ENCODE measurements around the gene BICDL2.

BICDL2 gene

DNA sequence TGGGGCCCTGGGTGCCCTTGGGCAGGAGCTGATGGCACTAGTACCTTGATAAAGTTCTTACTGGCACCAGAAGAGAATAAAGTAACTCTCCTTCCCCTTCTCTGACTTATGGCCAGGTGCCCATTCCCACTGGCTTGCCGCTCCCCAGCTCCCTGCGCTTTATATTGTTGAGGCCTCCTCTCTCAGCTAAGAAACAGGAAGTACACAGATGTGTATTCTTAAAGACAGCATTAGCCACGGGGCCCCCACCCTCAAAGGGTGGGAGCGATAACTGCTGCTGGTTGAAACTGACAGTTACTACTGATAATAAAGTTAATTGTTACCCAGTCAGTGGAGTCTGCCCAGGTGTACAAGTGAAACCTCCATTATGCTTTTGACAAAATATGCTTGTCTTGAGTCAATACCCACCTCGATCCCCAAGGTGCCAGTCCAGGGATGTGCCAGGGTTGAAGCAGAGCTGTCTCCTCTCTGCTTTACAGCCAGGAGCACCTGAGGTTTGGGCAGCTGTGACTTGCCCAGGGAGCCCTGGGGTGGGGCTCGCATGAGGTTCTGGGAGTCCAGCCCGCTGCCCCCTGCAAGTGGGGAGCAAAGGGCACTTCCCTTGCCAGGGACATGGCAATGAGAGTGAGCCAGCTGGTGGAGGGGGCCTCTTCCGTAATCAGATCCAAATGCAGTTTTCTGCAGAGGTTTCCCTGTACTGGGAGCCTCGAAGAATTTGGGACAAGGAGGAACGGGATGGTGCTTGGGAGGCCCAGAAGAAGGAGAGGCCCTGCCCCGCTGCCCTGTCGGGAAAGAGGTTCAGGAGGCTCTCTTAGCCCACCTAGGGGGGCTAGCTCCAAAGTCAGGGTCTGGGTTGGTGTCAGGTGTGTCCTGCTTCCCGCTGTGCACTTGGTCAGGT lies 29.4 kb downstream of the BICDL2 start:
- no peak for DNase-seq

GRCh38 chr16:3004781-3005284 lies 31.9 kb downstream of the BICDL2 start:
- no peak for DNase-seq

- DNase-seq = no peak
Measured at GRCh38 chr16:3004319-3004718, 32.4 kb downstream of the BICDL2 start.

GRCh38 chr16:3003582-3004270 lies 33.0 kb downstream of the BICDL2 start:
- peak; percentile 91 for DNase-seq

- DNase-seq = no peak
Measured at GRCh38 chr16:3001316-3001715, 35.4 kb downstream of the BICDL2 start.

GRCh38 chr16:3000540-3000939 lies 36.2 kb downstream of the BICDL2 start:
- no peak for DNase-seq

DNA sequence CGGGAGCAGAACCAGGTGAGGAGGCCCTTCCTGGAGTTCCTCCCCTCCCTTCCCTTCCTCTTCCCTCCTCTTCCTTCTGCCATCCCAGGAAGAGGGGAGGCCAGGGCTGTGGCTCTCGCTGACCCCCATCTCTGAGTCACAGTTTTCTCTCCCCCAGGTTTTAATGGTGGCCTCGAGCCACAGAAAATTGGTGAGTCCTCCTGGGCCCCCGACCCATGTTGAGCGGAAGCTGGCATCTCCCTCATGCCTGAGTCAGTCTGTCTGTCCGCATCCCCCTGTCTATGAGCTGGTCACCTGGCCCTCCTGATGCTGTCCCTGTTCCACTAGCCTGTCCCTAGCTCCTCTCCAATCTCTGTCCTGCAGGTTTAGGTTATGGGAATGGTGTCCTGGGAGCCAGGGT lies 36.8 kb downstream of the BICDL2 start:
- DNase-seq = no peak

- no peak for DNase-seq
Measured at GRCh38 chr16:2996298-2996697, 40.4 kb downstream of the BICDL2 start.

DNA sequence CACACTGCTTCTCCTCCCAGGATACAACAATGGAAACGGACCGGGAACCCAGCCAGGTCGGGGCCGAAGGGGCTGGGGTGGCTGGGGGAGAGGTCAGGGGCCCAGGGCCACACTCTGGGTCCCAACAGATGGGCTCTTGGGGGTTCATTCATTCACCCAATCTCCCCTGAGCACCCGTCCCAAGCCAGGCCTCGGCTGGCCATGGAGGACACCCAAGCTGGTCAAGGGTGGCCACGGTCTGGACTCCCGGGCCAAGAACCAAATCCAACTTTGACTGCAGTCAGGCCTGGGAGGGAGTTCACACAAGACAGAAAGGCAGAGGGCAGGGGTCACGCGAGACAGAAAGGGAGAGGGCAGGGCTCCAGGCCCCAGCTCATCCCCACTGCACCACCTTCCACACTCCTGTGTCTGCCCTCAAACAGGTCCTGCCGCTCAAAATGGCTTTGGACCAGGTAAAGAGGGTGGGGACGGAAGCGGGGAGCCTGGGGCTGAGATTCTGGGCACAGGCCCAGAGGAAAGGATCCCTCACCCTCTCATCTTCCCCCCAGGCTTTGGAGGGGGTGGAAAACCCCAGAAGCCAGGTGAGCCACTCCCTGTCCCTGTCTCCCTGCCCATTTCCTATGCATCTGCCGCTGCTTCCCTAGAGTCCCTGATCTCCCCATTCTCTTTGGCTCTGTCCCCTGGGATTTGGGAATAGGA lies 44.2 kb downstream of the BICDL2 start:
- DNase-seq = no peak

- DNase-seq = no peak
Measured at GRCh38 chr16:2991566-2992261, 45.0 kb downstream of the BICDL2 start.

DNA sequence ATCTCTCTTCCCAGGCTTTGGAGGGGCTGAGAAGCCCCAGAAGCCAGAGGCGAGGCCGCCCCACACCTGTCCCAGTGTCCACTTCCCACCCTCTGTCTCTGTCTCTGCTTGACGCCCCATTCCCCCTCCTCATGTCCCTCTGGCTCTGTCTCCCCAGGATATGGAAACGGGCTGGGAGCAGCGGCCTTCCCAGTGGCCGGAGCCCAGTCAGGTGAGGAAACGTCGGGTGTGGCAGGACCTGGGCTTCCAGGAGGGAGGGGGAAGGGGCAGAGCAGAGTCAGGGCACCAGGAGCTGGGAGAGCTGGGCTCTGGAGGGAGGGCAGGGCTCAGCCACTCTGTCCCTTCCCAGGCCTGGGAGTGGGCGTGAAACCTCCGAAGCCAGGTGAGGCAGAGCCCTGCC lies 45.9 kb downstream of the BICDL2 start:
- DNase-seq = no peak

DNA sequence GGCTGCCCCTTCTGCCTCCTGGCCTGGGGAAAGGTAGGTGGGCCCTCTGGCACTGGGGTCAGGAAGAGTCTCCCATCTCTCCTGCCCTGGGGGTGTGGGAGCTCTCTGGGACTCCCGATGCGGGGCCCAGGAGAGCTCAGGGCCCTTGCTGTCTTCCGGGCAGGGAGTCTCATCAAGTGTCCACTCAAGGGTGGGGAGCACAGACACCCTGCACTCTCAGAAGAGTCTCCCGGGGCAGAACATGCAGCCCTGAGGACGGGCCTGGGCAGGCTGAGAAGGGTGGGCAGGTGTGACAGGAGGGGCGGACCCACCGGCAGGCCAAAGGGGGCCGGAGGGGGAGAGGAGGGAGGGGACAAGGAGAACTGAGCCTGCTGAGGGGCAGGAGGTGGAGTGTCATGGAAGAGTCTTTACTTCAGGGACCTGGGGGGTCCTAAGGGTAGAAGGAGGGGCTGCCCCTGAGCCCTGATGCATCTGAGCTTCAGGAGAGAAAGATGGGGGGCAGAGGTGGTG lies 48.1 kb downstream of the BICDL2 start:
- no peak for DNase-seq

DNA sequence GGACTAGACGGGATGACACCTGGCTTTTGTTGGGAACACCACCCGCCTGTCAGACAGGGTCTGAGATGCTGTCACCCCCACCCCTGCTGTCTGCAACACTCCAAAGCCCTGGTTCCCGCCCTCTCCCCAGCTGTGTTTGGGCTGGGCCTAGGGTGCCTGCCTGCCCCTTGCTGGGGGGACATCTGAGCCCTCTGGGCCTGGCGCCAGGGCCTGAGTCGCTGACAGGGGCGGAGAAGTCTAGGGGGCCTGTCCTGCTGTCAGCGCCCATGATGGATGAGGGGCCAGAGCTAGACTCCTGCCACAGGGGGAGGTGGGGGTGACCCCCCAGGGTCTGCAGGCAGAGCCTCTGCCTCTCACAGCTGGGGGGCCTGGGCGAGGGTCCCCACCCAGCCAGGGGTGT lies 48.9 kb downstream of the BICDL2 start:
- DNase-seq = no peak

- DNase-seq = no peak
Measured at GRCh38 chr16:2987286-2987685, 49.5 kb downstream of the BICDL2 start.

DNA sequence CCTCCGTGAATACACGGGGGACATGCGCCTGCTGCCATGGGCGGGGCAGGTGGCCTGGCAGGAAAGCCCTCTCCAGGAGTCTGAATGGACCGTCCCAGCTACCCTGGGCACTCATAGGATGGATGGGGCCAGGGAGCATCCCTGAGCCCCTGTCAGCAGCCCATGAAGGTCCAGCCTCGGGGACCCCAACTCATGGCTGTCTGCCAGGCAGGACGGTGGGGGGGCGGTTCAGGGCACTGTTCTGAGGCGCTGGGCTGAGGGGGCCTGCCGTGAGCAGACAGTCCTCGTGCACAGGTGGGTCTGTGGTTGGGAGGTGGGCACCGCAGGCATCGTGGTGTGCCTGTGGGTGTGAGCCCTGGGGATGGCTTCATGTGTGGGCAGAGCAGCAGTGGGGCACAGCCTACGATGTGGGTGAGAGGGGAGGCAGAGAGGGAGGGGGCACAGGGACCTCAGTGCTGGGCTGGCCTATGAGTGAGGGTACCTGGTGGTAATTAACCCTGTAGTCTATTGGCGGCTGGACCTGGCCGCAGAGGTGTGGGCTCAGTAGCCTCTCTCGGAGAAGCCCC lies 50.0 kb downstream of the BICDL2 start:
- DNase-seq = no peak

DNA sequence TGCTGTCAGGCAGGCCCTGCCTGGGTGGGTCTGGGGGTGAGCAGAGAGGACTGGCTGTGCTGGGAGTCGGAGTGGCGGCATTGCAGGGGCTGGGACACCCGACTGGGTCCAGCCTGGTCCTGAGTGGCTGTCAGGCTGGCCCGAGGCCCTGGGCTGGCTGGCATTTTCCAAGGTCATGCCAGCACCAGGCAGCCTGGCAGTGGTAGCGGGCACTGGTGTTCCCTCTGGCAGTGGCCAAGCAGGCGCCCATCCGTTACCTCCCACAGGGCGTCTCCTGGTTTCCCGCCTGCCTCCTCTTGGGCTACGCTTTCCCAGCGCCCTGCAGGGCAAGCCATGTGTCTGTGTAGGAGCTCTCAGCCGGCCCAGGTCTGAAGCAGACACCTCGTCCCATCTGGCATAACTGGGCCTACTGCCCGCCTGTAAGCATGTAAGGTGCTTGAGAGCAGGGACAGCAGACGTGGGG lies 50.8 kb downstream of the BICDL2 start:
- DNase-seq = no peak

DNA sequence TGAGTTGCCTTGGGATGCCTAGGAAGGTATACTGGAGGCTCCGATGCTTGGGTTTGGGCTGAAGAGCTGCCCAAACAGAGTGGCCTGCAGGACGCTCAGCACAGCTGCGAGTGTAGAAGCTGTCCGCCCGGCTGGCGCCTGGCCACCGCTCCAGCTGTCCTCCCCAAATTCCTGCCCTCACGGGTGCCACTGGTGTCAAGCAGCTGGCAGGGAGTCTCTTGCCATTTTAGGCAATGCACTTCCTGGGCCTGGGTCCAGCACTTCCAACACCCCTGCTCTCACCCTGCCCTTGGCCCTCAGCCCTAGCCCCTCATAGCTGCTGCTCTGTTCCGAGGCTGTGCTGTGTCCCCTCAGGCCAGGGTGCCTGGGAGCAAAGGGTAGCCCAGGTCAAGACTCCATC lies 51.3 kb downstream of the BICDL2 start:
- no peak for DNase-seq

DNA sequence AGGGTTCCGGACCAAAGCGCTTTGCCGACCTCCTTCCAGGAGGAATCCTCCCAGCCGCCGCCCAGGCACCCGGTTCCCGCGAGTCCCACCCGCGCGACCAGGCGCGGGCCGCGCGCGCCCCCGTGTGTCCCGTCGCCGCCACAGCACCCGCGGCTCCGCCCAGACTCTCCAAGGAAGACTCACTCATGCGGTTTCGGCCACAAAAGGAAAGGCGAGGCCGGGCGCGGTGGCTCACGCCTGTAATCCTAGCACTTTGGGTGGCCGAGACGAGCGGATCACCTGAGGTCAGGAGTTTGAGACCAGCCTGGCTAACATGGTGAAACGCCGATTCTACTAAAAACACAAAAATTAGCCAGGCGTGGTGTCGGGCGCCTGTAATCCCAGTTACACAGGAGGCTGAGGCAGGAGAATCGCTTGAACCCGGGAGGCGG lies 53.0 kb downstream of the BICDL2 start:
- peak; percentile 45 for DNase-seq

DNA sequence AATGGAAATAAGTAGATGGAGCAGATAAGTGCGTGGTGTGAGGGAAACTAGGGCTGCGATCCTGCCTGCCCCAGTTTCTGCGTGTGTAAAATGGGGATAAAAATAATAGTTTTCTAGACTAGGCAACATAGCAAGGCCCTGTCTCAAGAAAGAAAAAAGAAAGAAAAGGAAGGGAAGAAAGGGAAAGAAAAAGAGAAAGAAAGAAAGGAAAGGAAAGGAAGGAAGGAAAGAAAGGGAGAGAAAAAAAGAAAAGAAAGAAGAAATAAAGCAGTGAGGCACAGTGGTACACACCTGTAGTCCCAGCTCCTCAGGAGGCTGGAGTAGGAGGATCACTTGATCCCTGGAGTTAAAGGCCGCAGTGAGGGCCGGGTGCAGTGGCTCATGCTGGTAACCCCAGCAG lies 54.3 kb downstream of the BICDL2 start:
- no peak for DNase-seq

DNA sequence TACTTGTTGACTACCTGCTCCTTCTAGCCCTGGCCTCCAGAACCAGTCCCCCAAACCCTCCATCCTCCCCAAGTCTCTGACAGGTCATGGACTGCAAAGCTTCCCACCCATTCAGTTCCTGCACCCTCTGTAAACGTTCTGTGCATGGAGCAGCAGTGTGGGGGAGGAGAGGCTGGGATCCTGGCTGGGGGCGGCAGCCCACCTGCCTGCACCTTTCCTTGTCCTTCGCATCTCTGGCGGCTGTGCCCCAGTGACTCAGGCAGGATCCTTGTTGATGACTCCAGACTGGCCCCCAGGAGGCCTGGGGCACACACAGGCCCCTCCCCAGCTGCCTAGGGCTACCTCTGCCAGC lies 54.9 kb downstream of the BICDL2 start:
- DNase-seq = no peak

- DNase-seq = no peak
Measured at GRCh38 chr16:2981177-2981898, 55.4 kb downstream of the BICDL2 start.
